GM10847 (cell line): ENCODE data around the gene INCENP.

Experiments
- POLR2A ChIP-seq: IDR thresholded peaks from 2 replicates; pipeline ENCODE4 v1.6.1; 2011; ENCODE audit not compliant: insufficient read length; ENCODE audit errors: extremely low read depth

The INCENP gene

DNA sequence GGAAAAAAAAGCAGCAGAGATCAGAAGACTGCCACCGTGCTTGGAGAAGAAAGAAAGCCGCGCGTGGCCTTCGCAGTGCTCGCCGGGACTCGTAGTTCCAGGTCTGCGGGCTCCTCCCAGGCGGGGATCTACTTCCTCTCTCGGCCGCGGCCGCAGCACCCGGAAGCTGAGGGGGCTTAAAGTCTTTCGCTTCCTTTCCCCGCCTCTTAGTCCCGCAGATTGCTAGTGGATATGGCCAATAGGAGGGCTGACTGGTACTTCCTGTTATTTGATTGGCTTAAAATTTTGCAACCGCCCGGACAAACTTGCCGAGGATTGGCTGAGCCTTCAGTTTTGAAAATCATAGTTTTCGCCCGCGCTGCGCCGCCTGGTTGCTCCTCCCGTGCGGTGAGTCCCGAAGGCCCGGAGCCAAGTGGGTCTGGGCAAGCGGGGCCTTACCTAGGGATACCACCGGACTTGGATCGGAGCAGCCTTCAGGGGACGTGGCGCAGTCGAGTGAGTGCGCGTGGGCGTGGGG is at the start of gene INCENP:
Gene INCENP, plus strand, starts transcription at position 343 of the 517 bp plus-strand sequence. CDS start 4,151 bp downstream, outside the sequence.
- peak; percentile 49 for TF ChIP-seq POLR2A

DNA sequence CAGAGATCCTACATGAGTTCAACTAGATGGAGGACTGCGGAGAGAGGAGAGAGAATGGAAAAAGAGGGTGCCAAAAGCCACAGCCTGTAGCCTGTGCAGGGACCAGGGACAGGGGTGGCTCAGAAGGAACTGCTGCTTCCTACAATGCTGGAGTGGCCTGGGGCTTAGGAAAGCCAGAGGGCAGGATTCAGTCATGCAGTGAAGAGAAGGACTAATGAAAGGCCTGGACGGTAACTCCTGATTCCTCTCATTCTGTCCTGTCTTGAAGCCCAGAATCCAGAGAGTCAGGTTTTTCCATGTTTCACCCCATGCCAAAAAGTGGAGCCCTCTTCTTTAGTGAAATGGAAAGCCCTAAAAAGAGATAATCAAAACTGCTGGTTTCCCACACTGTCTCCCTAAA is 48.4 kb upstream of the INCENP start:
- no peak for TF ChIP-seq POLR2A

DNA sequence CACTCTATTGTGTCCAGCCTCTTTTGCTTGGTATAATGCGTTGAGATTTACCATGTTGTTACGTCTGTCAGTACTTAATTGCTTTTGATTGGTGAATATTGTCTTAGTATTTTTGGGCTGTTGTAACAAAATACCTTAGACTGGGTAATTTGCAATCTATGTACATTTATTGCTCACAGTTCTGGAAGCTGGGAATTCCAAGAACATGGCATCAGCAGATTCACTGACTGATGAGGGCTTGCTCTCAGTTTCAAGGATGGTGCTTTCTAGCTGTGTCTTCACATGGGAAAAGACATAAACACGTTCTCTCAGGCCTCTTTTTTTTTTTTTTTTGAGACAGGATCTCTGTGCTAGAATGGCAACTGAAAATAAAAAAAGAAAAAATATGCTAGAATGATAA is 46.7 kb upstream of the INCENP start:
- no peak for TF ChIP-seq POLR2A

DNA sequence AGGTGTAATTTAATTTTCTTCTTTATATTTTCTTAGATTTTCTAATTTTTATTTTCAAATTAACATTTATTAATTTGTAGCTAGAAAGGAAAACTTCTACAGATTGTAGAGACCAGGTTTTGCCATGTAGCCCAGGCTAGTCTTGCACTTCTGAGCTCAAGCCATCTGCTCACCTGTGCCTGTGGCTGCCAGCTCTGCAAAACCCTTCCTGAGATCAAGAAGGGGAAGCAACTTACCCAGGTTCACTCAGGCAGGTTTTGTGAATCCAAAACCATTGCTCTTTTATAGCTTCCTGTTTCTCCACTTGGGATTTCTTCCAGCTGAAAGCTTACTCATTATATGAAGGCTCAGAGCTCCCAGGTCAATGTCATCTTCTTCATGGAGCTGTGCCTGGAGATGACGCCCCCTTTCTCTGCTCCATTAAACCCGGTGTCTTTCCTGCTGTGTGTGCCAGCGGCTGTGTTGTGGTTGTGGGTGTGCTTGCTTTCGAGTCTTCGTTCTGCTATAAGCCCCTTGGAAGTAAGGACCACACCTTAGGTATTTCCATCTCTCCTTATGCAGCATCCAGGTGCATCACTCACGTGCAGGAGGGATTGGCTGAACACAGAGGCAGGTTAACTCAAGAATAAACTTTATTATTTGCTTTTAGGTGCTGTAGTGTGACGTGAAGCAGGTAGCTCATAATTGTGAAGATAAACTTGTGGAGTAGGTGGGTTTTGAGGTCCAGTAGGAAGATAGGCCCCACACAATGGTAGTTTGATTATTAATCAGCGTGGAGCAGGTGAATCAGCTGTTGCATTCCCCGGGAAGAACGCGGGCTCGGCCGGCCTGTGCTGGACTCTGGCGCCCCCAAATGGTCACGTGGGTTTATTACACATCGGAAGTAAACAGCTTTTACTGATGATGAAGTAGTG is 42.2 kb upstream of the INCENP start:
- TF ChIP-seq POLR2A: no peak

DNA sequence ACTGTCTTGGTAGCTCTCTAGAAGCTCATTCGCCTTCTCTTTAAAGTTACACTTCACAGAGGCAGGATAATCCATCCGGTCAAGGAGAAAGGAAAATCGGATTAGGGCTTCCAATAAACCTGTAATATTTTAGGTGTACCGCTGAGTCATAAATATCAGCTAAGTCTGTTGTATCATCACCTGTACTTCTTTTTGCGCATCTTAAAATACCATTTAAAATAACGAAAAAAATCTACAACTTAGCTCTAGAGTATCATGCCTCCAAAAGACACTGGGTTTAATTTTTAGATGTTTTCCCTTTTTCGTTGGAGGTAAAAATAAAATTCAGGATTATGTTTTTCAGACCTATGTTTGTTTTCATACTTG is 41.5 kb upstream of the INCENP start:
- no peak for TF ChIP-seq POLR2A

DNA sequence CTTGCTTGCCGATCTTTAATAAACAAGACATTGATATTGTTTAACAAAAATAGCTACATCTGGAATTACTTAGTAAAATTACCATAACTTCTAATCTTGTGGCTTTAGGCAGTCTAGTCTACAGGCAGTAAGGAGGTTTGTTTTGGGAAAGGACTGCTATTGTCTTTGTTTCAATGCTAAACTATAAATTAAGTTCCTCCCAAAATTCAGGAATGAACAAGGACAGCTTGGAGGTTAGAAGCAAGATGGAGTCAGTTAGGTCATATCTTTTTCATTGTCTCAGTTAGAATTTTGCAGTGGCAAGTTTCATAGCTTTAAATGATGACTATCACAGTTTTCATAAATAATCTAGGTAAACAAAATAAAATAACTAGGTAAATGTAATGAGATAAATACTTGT is 36.1 kb upstream of the INCENP start:
- no peak for TF ChIP-seq POLR2A

DNA sequence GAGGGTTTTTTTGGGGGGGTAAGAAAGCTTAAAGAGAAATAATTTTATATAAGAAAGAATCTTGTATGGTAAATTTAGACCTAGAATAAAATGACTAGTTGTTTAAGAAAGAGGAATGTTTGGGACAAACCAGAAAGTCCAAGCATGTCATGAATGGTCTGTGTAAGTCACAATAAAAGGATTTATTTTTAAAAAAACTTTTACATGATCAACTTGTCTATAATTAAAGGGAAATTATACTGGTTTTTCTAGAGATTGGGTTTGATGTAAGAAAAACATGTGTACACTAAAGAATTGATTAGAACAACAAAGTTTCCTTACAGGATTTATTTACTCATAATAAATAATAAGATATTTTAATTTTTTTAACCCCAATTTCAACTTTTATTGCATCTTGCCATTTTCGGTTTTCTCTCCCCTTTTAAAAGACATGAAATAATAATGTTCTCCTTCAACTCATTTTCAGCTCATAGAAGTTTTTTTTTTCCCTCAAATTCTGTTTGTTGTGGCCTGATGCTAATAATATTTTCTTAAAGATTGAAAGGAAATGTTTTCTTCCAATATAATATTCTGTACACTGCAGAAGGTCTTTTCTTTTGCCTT is 35.4 kb upstream of the INCENP start:
- TF ChIP-seq POLR2A: no peak

DNA sequence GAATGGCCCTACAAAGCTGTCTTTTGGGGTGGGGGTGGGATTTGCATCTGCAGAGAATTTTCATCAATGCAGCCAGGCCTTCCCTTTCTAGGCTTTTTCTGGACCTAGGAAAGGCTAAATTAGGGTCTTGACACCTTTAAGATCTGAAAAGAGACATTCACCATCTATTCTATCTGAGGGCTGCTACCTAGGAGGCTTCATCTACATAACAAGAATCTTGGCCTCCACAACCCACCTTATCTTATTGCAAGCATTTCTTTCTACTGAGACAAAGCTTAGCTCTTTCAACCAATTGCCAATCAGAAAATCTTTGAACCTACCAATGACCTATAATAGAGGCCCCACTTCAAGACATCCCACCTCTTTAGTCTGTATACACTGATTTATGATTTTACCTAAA is 20.7 kb upstream of the INCENP start:
- TF ChIP-seq POLR2A: no peak

DNA sequence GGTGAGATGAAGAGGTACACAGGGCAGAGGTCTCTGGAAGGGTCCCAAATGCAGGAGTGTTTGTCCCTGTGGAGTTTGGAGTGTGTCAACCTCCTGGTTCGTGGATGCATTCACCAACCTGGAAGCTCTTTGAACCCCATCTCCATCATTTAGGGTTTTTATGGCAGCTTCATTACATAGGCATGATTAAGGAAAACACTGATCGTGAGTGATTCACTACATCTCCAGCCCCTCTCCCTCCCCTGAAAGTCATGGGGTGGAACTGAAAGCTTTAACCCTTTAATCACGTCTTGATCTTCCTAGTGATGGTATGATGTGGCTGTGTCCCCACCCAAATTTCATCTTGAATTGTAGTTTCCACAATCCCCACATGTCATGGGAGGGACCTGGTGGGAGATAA is 19.8 kb upstream of the INCENP start:
- no peak for TF ChIP-seq POLR2A

DNA sequence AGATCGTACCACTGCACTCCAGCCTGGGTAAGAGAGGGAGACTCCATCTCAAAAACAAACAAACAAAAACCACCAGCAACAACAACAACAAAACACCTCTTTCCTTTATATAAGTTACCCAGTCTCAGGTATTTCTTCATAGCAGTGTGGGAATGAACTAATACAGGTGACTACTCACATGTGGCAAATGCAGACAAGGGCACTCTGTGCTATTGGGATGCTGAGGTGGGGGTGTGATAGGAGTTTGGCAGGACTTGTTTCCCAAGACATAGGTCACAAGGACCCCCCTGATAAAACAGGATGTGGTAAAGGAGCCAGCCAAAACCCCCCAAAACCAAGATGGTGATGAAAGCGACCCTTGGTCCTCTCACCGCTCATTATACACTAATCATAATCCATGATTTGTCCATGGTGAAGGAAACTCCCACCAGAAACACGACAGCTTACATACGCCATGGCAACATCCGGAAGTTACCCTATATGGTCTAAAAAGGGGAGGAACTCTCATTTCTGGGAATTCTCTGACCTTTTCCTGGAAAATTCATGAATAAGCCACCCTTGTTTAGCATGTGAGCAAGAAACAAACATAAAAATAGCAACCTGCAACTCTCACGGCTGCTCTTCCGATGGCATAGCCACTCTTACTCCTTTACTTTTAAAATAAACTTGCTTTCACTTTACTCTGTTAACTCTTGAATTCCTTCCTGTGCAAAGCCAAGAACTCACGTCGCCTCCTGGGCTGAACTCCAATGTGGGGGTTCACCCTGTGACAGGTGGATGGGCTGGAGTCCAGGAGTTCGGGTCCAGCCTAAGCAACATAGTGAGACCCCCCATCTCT is 18.8 kb upstream of the INCENP start:
- no peak for TF ChIP-seq POLR2A

DNA sequence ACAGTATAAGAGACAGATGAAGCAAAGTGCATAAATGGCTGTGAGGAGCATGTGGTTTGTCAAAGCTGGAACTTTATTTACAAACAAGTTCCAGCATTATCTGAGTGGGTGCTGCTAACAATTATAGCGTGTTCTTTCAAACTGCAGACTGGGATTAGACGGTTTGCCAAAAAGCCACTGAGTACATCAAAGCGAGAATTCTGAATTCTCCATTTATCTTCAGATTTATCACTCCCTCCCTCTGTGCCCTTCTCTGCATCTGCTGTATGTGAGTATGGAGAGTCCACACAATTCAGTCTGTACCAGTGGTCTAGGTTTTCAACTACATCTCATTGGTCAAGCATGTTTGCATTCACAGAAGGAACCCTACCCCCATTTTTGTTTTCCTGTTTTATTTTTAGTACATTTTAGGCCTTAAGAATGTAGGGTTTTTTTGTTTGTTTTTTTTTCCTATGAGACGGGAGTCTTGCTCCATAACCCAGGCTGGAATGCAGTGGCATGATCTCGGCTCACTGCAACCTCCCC is 18.1 kb upstream of the INCENP start:
- no peak for TF ChIP-seq POLR2A

DNA sequence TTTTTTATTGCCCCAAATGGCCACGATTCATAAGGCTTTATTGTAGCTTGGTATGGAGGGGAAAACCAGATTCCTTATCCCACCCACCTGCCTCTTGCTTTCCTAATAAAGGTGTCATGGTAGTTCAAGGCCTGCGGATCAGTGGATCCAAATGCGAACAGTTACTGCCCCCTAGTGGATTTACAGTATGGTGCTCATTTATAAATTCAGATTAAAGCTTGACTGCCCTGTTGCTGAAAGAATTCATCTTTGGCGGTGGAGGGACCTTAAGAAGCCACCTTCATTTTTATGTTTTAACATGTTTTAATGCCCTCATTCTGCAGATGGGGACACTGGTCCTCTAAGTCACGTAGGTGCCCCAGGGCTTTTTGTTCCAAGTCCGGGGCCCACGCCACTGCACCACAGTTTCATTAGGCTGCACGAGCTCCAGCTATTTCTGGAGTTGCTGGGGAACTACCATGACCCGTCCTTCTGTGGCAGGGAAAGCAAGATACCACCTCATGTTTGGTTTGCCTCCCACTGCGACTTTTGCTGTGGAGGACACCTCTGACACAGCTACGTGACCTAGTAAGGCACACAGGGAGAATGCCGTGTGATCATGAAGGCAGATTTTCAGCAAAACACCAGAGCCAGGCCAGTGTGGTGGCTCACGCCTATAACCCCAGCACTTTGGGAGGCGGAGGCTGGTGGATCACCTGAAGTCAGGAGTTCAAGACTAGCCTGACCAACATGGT is 15.6 kb upstream of the INCENP start:
- no peak for TF ChIP-seq POLR2A

DNA sequence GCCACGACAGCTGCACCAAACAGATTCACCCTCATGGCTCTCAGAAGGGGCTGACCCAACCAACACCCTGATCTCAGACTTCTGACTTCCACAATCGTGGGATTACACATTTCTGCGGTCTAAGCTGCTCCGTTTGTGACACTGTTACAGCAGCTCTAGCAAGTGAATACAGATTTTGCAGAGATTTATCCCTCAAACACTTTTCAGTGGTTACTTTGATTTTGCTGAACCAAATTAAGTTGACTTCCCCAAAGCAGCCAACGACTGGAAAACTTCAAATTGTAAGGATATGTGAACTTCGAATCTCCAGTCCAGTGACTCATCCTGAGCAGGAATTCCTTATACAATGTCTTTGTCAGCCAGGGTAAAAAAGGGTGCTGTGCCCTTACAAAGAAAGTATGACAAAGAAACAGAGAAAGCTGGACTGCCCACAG is 14.8 kb upstream of the INCENP start:
- TF ChIP-seq POLR2A: no peak

DNA sequence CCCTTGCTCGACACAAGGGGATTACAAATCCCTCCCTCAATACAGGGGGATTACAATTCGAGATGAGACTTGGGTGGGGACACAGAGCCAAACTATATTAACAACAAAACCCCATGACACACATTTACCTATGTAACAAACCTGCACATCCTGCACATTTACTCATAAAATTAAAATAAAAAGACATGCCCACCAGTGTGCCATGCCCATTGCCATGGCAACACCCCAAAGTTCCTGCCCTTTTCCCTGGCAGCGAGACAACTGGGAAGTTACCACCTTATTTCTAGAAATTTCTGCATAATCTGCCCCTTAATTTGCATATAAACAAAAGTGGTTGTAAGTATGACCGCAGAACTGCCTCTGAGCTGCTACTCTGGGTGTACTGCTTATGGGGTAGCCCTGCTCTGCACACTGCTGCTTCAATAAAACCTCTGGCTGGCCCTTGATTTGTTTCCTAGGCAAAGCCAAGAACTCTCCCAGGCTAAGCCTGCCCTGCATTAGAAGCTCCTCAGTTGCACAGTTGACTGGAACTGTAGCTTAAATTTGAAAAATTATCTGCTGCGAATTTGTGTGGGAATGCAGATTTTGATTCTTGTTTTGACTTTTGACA is 8.6 kb upstream of the INCENP start:
- TF ChIP-seq POLR2A: no peak
